Ecto neural progenitor cell (in vitro differentiated cells): ENCODE results near the gene NUF2.

ENCODE experiments used
- DNase-seq: peaks from one replicate; pipeline ENCODE4 v3.0.0-alpha.2; 2018; ENCODE audit warnings: low spot score

NUF2 gene

GRCh38 chr1:163401211-163401610, 79.5 kb downstream of the NUF2 start:
- no peak for DNase-seq
